HG03175 (cell line): ENCODE measurements around the gene IL23A.
"Not testable (repeated sequence)": the region's sequence is repeated elsewhere in the genome, so short reads cannot be mapped to it uniquely, and the experiment has no call there.

Source experiments
- ATAC-seq: cut with Tn5 transposase; IDR thresholded peaks from one replicate; pipeline ENCODE4 v1.9.1; 2021; ENCODE audit warnings: mild to moderate bottlenecking, moderate library complexity; ENCODE audit not compliant: unreplicated experiment

Gene IL23A

GRCh38 chr12:56338308-56339157 lies at the start of gene IL23A:
IL23A (plus strand) TSS chr12:56338884; CDS start chr12:56339045, 161 bp downstream.
- no peak for ATAC-seq

- no peak for ATAC-seq
Observed at GRCh38 chr12:56293795-56294194, 44.9 kb upstream of the IL23A start.

GRCh38 chr12:56296295-56296694 lies 42.4 kb upstream of the IL23A start:
- no peak for ATAC-seq

GRCh38 chr12:56297400-56297799 lies 41.3 kb upstream of the IL23A start:
- no peak for ATAC-seq

GRCh38 chr12:56298828-56299227 lies 39.9 kb upstream of the IL23A start:
- no peak for ATAC-seq

- peak; percentile 5 for ATAC-seq
Observed at GRCh38 chr12:56299308-56299852, 39.3 kb upstream of the IL23A start.

- peak; percentile 95 for ATAC-seq
Observed at GRCh38 chr12:56299853-56300643, 38.6 kb upstream of the IL23A start, which contains the start of gene CS. CS (minus strand) TSS chr12:56300330; CDS start chr12:56300201, 129 bp downstream.

GRCh38 chr12:56300644-56301464 lies 37.8 kb upstream of the IL23A start:
- no peak for ATAC-seq

GRCh38 chr12:56304276-56304675 lies 34.4 kb upstream of the IL23A start:
- ATAC-seq = no peak

- no peak for ATAC-seq
Observed at GRCh38 chr12:56304872-56305590, 33.7 kb upstream of the IL23A start.

- no peak for ATAC-seq
Observed at GRCh38 chr12:56307221-56307965, 31.3 kb upstream of the IL23A start.

GRCh38 chr12:56308714-56309113 lies 30.0 kb upstream of the IL23A start:
- no peak for ATAC-seq

GRCh38 chr12:56311003-56311402 lies 27.7 kb upstream of the IL23A start:
- no peak for ATAC-seq

- ATAC-seq = no peak
Observed at GRCh38 chr12:56315249-56315621, 23.4 kb upstream of the IL23A start.

- peak; percentile 90 for ATAC-seq
Observed at GRCh38 chr12:56315622-56316473, 22.8 kb upstream of the IL23A start, which contains the start of gene CNPY2. CNPY2 (minus strand) TSS chr12:56315988; CDS start chr12:56315217, 771 bp downstream.

GRCh38 chr12:56317675-56318074 lies 21.0 kb upstream of the IL23A start:
- no peak for ATAC-seq

- ATAC-seq = no peak
Observed at GRCh38 chr12:56321027-56321426, 17.7 kb upstream of the IL23A start.

- ATAC-seq = not testable (repeated sequence)
Observed at GRCh38 chr12:56321610-56322009, 17.1 kb upstream of the IL23A start.
